Bronchus fibroblast of lung (primary cell): ENCODE data around the gene CARD18. TPM values are rescaled to one million over a fixed set of nuclear protein-coding genes. Genes with fewer than 3 reads are reported as not detected.

Experiments
- total RNA-seq: library from RNA; depleted of rRNA; stranded (reverse); fragments of >200 nt; gene quantifications from 2 replicates; pipeline ENCODE4 v1.2.3, GENCODE V29; 2015

The CARD18 gene, protein sequence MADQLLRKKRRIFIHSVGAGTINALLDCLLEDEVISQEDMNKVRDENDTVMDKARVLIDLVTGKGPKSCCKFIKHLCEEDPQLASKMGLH
- not detected in 2 replicates for total RNA-seq

DNA sequence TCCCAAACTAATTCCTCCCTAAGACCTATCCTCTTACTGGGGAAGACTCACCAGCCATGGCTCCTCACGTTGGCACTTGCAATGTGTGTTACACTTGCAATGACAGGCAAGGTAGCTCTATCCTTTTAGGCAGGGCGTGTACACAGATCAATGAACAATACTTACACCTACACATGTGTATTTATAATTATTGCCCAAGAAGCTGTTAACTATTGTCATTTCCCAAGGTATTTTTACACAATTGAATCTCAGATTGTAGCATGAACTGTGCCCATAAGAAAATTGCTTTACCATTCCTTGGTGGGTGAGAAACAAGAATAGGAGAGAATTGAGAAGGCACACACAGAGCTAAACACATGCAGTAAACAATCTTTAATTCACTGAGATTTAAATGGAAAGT lies at the start of gene CARD18:
Gene CARD18, minus strand, starts transcription at position 101 of the 400 bp plus-strand sequence. Its CDS starts 43 bp downstream, at position 58.

Other genes starting within 250 kb of the CARD18 start
- gene CASP12, start 241.3 kb downstream of the CARD18 start, total RNA-seq = not detected in 2 replicates
- gene CASP4, start 171.2 kb downstream of the CARD18 start, total RNA-seq = 104 and 120 TPM in 2 replicates
- not detected in 2 replicates for gene CASP5, start 116.6 kb downstream of the CARD18 start, total RNA-seq
- gene CASP1, start 104.6 kb downstream of the CARD18 start, total RNA-seq = 19.3 and 23.9 TPM in 2 replicates
- gene CARD16, start 94.4 kb downstream of the CARD18 start, total RNA-seq = 30.8 and 38.8 TPM in 2 replicates